K562 (cell line): ENCODE data around the gene VSNL1. TPM values are rescaled to one million over a fixed set of nuclear protein-coding genes. Genes with fewer than 3 reads are reported as not detected.

Source experiments
- ATAC-seq: fragments of 200-7000 bp; cut with Tn5 transposase; 3 replicates; pipeline ENCODE4 v1.9.1; 2020; ENCODE audit warnings: moderate library complexity
- BruUV-seq: library from RNA; stranded (reverse); fragments of 400-500 nt; replicated peaks from 2 replicates; lab custom pipeline; 2021; lab: Mats Ljungman, UMichigan
- CTCF ChIA-PET: fragments of 300-600 bp; formaldehyde crosslinking; extraction: SDS; loops from one replicate; lab custom pipeline; 2021; ENCODE audit warnings: low intra/inter-chr PET ratio; lab: Yijun Ruan, JAX
- POLR2A ChIA-PET: fragments of 300-600, 350-650 bp; sonication (Branson Sonifier 250); formaldehyde crosslinking; extraction: SDS; loops from one replicate; lab custom pipeline; 2021; ENCODE audit warnings: antibody characterized with exemption, inconsistent platforms; lab: Yijun Ruan, JAX
- DNase-seq, 4 experiments: peaks; one replicate each; pipeline versions ENCODE4 v3.0.0 to v3.0.0-alpha.2; 2011 to 2018; ENCODE audit warnings: low spot score in 3 of 4, mixed read lengths in 3 of 4; ENCODE audit errors: extremely low read depth in 1 of 4
- FAIRE-seq: peaks from 2 replicates; lab custom pipeline; 2011; peaks lifted over from hg19 to GRCh38; lab: Jason Lieb, UNC
- H2AFZ ChIP-seq: 2 replicates; pipeline ENCODE4 v1.6.0; 2011; ENCODE audit warnings: low read depth, low read length, control low read depth, inconsistent platforms
- H3K27ac ChIP-seq: fragments of 200-600 bp; 3 replicates; pipeline ENCODE4 v1.8.0; 2011; ENCODE audit warnings: low read depth, mild to moderate bottlenecking, control low read depth, inconsistent platforms, low read length, moderate library complexity, mixed read lengths; ENCODE audit errors: extremely low read depth
- H3K27me3 ChIP-seq, 2 experiments: fragments of 300-600 bp in 1 of 2; 2 replicates in 1 of 2; 3 replicates in 1 of 2; pipeline versions ENCODE4 v1.6.0 to v1.8.0; 2011; ENCODE audit warnings: inconsistent platforms in 2 of 2, low read length in 2 of 2, mild to moderate bottlenecking in 1 of 2, mixed read lengths in 1 of 2, moderate library complexity in 1 of 2; ENCODE audit not compliant: control insufficient read depth in 2 of 2, insufficient read depth in 2 of 2
- H3K36me3 ChIP-seq: fragments of 300-600 bp; 3 replicates; pipeline ENCODE4 v1.8.0; 2011; ENCODE audit warnings: mild to moderate bottlenecking, low read length, inconsistent platforms; ENCODE audit not compliant: control insufficient read depth, insufficient read depth
- H3K4me1 ChIP-seq, 2 experiments: fragments of 200-600 bp in 1 of 2; replicated peaks in 1 of 2; 2 replicates in 1 of 2; 3 replicates in 1 of 2; pipeline versions ENCODE4 v1.5.1 to v1.8.0; 2011; ENCODE audit warnings: inconsistent platforms in 2 of 2, low read length in 2 of 2, mild to moderate bottlenecking in 1 of 2, mixed read lengths in 1 of 2, moderate library complexity in 1 of 2; ENCODE audit not compliant: control insufficient read depth in 2 of 2, insufficient read depth in 2 of 2
- H3K4me2 ChIP-seq: 2 replicates; pipeline ENCODE4 v1.6.1; 2011; ENCODE audit warnings: low read length, control low read depth, inconsistent platforms, mixed read lengths; ENCODE audit not compliant: insufficient read depth
- H3K4me3 ChIP-seq: fragments of 200-600 bp; sonication (generic), shearing (Covaris generic); 2 replicates; pipeline ENCODE4 v1.5.1; 2016; ENCODE audit warnings: control low read depth, inconsistent platforms
- H3K79me2 ChIP-seq: fragments of 200-600 bp; 3 replicates; pipeline ENCODE4 v1.8.0; 2011; ENCODE audit warnings: low read length, inconsistent platforms; ENCODE audit not compliant: control insufficient read depth, insufficient read depth
- H3K9ac ChIP-seq, 2 experiments: 2 replicates each; pipeline versions ENCODE4 v1.6.0 to v1.6.1; 2011; ENCODE audit warnings: low read depth in 2 of 2, low read length in 2 of 2, control low read depth in 1 of 2, inconsistent platforms in 1 of 2, mild to moderate bottlenecking in 1 of 2, mixed read lengths in 1 of 2; ENCODE audit not compliant: insufficient read depth in 1 of 2
- H3K9me1 ChIP-seq: one replicate; pipeline ENCODE4 v1.6.0; 2011; ENCODE audit warnings: inconsistent platforms, mild to moderate bottlenecking, low read length, moderate library complexity; ENCODE audit not compliant: control insufficient read depth, insufficient read depth
- H3K9me3 ChIP-seq: replicated peaks from 2 replicates; pipeline ENCODE4 v1.5.1; 2011; ENCODE audit warnings: low read depth, low read length, inconsistent platforms; ENCODE audit not compliant: control insufficient read depth, insufficient read depth
- H4K20me1 ChIP-seq: replicated peaks from 2 replicates; pipeline ENCODE4 v1.6.1; 2011; ENCODE audit warnings: low read length, inconsistent platforms, mixed read lengths; ENCODE audit not compliant: control insufficient read depth, insufficient read depth
- BRD9 ChIP-seq: fragments of 450-650 bp; IDR thresholded peaks from 2 replicates; pipeline ENCODE4 v1.6.1; 2018; ENCODE audit warnings: low read depth; ENCODE audit not compliant: partially characterized antibody
- CBX8 ChIP-seq: fragments of 200-600 bp; sonication (generic); IDR thresholded peaks from 2 replicates; pipeline ENCODE4 v1.6.1; 2012; ENCODE audit warnings: borderline replicate concordance, mixed run types, low read depth, mild to moderate bottlenecking, moderate library complexity, mixed read lengths, low read length, control low read depth, inconsistent platforms; ENCODE audit not compliant: poor library complexity, severe bottlenecking; ENCODE audit errors: extremely low read depth
- DPF2 ChIP-seq: fragments of 450-650 bp; IDR thresholded peaks from 2 replicates; pipeline ENCODE4 v1.6.1; 2016
- ELF1 ChIP-seq: fragments of 200-800 bp; sonication (Bioruptor generic); IDR thresholded peaks from 2 replicates; pipeline ENCODE4 v1.6.1; 2016; ENCODE audit warnings: missing genetic modification characterization, missing compliant biosample characterization
- ETV5 ChIP-seq: sonication (generic); formaldehyde crosslinking; IDR thresholded peaks from 2 replicates; pipeline ENCODE4 v1.4.0; 2020; ENCODE audit warnings: low read depth, mild to moderate bottlenecking, missing genetic modification reagents
- FOXO4 ChIP-seq: fragments of 450-650 bp; formaldehyde crosslinking; IDR thresholded peaks from 2 replicates; pipeline ENCODE4 v1.4.0; 2020; ENCODE audit warnings: mild to moderate bottlenecking, moderate library complexity
- NRF1 ChIP-seq, 2 experiments: fragments of 450-650 bp; IDR thresholded peaks in 1 of 2; conservative IDR thresholded peaks in 1 of 2; 2 replicates each; pipeline ENCODE4 v1.6.1; 2014; ENCODE audit warnings: mild to moderate bottlenecking in 2 of 2
- ZBTB1 ChIP-seq: sonication (generic); formaldehyde crosslinking; IDR thresholded peaks from 2 replicates; pipeline ENCODE4 v1.8.1; 2023; ENCODE audit warnings: missing genetic modification reagents, low read depth, mild to moderate bottlenecking, borderline replicate concordance
- ZBTB34 ChIP-seq: fragments of 250-450 bp; sonication (Bioruptor Pico); IDR thresholded peaks from 2 replicates; pipeline ENCODE4 v1.8.0; 2021; ENCODE audit warnings: mild to moderate bottlenecking, moderate library complexity
- WGBS: fragments of 100-300 bp; shearing (Covaris generic); methylation state at CpG from one replicate; pipeline ENCODE4 v1.1.6; 2016; ENCODE audit warnings: low coverage, mixed read lengths; ENCODE audit not compliant: insufficient coverage; ENCODE audit errors: missing lambda C conversion rate; 5-methylcytosine and 5-hydroxymethylcytosine counted together
- in situ Hi-C: fragments of 300-500 bp; cut with MboI; formaldehyde crosslinking; loops from 4 replicates; pipeline ENCODE4 v1.15.0; 2018; ENCODE audit warnings: inconsistent platforms, mixed read lengths
- intact Hi-C: fragments of 100-400 bp; cut with micrococcal nuclease; formaldehyde crosslinking; loops from 2 replicates; pipeline ENCODE4 v1.14.2; 2022
- polyA plus RNA-seq, 8 experiments: library from polyadenylated mRNA; depleted of rRNA in 4 of 8; stranded (reverse) in 5 of 8; unstranded in 3 of 8; fragments of >200 nt; fragmentation: Nextera tagmentation in 2 of 8; fragmentation: Illumina TruSeq in 1 of 8; extraction: Ambion mirVana in 2 of 8; extraction: Trizol in 1 of 8; gene quantifications; 2 replicates each; pipeline versions ENCODE4 v1.2.1 to v1.2.3, GENCODE V29; 2011 to 2014; ENCODE audit warnings: inconsistent platforms in 1 of 8, missing spikeins in 1 of 8
- total RNA-seq, 7 experiments: library from RNA; depleted of rRNA in 6 of 7; stranded (reverse); fragments of >200 nt in 6 of 7; fragmentation: Illumina TruSeq in 2 of 7; extraction: Trizol in 2 of 7; gene quantifications; 2 replicates each; pipeline versions ENCODE4 v1.2.1 to v1.2.3, GENCODE V29; 2011 to 2021; ENCODE audit warnings: low replicate concordance in 1 of 7

VSNL1 gene
- total and polyA plus RNA-seq, 9 of the 15 experiments (the other 6 are each of a cell fraction or from before 2014, with no cell fraction given) = 0.20 TPM; not detected in 8

DNA sequence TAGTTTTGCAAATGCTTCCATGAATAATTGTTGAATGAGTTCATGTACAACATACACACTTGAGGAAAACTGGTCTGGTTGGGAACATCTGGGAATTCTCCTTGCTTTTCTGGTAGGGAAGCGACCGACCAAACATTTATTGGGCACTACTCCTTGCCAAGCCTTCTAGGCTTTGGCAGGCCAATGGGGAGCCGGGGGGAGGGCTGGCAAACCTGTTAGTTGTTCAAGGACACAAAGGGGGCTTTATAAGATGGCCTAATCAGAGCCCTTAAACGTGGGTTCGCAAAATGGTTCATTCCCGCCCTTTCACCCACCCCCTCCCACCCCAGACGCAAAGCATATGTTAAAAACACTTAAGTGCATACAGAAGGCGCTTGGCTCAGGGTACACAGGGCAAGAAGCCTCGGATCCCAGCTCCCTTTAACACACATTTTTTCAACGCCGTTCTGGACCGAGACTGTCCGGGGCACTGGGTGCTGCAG is 844 bp upstream of the VSNL1 start (continued):
- TF ChIP-seq FOXO4 = no peak
- no peak for TF ChIP-seq ELF1 (tag)
- no peak for TF ChIP-seq ETV5
- no peak for TF ChIP-seq ZBTB1 (CRISPR knock-in tag)
- no peak for TF ChIP-seq DPF2
- TF ChIP-seq ZBTB34 (CRISPR knock-in tag) = no peak

DNA sequence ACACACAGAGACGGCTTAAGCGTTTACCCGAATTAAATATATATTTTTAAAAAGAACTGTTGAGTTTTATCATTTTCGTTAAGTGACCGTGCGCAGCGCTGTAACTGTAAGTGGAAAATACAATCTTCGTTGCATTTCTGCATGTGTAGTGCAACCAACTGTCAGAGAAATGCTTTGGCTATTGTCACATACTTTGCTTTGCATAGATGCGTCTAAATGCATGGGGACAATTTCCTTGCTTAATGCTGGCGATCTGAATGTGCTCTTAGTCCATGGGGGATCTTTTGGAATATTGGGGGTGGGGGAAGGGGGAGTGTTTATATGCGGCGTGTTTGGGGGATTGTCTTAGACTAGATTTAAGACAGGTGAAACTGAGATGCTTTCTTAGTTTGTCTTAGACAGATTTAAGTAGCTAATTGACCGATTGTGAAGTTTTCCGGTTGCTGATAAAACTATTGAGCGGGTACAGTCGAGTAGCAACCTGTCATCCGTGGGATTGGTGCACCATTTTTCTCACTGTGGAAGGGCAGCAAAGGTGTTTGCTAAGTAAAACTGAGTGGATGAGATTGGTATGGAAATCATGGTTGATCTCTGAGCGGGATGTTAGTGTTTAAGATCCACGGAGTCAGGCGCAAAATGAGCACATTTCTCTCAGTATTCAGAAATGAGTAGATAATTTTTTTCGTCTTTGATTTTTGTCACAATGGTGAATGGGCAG is 476 bp downstream of the VSNL1 start:
- Histone ChIP-seq H3K9ac (no peak overlapping the region), H3K4me2 (no peak overlapping the region; the same call in 1 of the 2 replicates), H3K9me3 (no peaks in the 10 kb centered on the region), H3K27ac (no peak overlapping the region), H2AFZ (no peak overlapping the region), H3K79me2 (no peaks in the 10 kb centered on the region), H3K4me1 (peaks cover 0 to 17% of the 10 kb centered on the region in 2 experiments; a peak in 3 of 5 replicates), H3K36me3 (no peaks in the 10 kb centered on the region), H3K27me3 (peaks cover 34 to 39% of the 10 kb centered on the region in 2 experiments), H3K4me3 (0 out of 2 replicates have a peak overlapping the region, but pooled peaks have one; percentile 22), H4K20me1 (no peaks in the 10 kb centered on the region), H3K9me1 (no peaks in the 10 kb centered on the region)
- ATAC-seq (no peak), FAIRE-seq (no peak), DNase-seq (no peak)
- intact Hi-C loops (no loop called here), in situ Hi-C loops (no loop called here)
- TF ChIP-seq NRF1 (conservative IDR thresholded peaks at IDR 0.05 in 1 of 2, IDR thresholded peaks at IDR 0.05 in 1 of 2) (peak; percentile 5 to 10; a peak in 3 of 4 replicates), BRD9 (no peak), CBX8 (peak; percentile 47)
- BruUV-seq = no TSS peak
- 16% methylated on average over 19 of the region's 21 CpGs for WGBS
- ChIA-PET POLR2A (interaction anchor here (0.7 kb wide), 1 partner anchor 802 kb away, joined by 3 read pairs; no protein-coding TSS in a partner anchor), CTCF (no interaction called here)
